Cardiac fibroblast (primary cell): Measurements from ENCODE around the gene GBP3.

Source experiments
- DNase-seq, 2 donors: peaks; one replicate each; pipeline versions ENCODE4 v3.0.0 to v3.0.0-alpha.2; 2010; ENCODE audit warnings: low read depth in 2 of 2
- H3K4me3 ChIP-seq, 2 donors: replicated peaks in 1 of 2; 1 replicate in 1 of 2; 2 replicates in 1 of 2; pipeline ENCODE4 v1.5.1; 2011; ENCODE audit warnings: low read depth in 2 of 2, low read length in 2 of 2, mild to moderate bottlenecking in 2 of 2, moderate library complexity in 1 of 2
- CTCF ChIP-seq: IDR thresholded peaks from one replicate; pipeline ENCODE4 v1.5.1; 2011; ENCODE audit warnings: low read depth, mild to moderate bottlenecking, low read length, inconsistent platforms

GBP3 gene

GRCh38 chr1:89022167-89022959, at the start of gene GBP3:
Gene GBP3, minus strand, starts transcription at chr1:89022866. Its CDS starts 2,145 bp downstream, at chr1:89020721.
- DNase-seq = peak; percentile 77 to 81

GRCh38 chr1:89070509-89070908, 47.8 kb upstream of the GBP3 start:
- peak overlapping the region in 1 of 2 donors; percentile 45 for H3K4me3 ChIP-seq
- DNase-seq = peak in 1 of 2 donors; percentile 31
- no peak for TF ChIP-seq CTCF

More at GRCh38 chr1:89022167-89022959, at the start of gene GBP3:
- H3K4me3 ChIP-seq = peak within 1 kb of the TSS; percentile 50 to 68
- no peak for TF ChIP-seq CTCF

GRCh38 chr1:89069951-89070350, 47.3 kb upstream of the GBP3 start:
- TF ChIP-seq CTCF = no peak
- peak; percentile 12 to 29 for DNase-seq
- peak overlapping the region in 1 of 2 donors; percentile 45 for H3K4me3 ChIP-seq

- peak; percentile 10 to 40 for DNase-seq
- H3K4me3 ChIP-seq = no peak overlapping the region
- TF ChIP-seq CTCF = no peak
Measured at GRCh38 chr1:89068291-89068690, 45.6 kb upstream of the GBP3 start.

- TF ChIP-seq CTCF = no peak
- H3K4me3 ChIP-seq = peak within 1 kb of the TSS; percentile 47 to 60
- peak; percentile 89 to 95 for DNase-seq
Measured at GRCh38 chr1:89065079-89065868, 42.6 kb upstream of the GBP3 start, which contains the start of gene GBP1. Gene GBP1, minus strand, starts transcription at chr1:89065208. Its CDS starts 1,974 bp downstream, at chr1:89063234.

- DNase-seq = peak; percentile 16 to 28
- peak overlapping the region; percentile 47 to 60 for H3K4me3 ChIP-seq
- TF ChIP-seq CTCF = no peak
Measured at GRCh38 chr1:89064632-89065031, 42.0 kb upstream of the GBP3 start.
